Measurements from ENCODE around the gene SHC4. TPM values are rescaled to one million over a fixed set of nuclear protein-coding genes. Genes with fewer than 3 reads are reported as not detected.

SHC4 gene
- total and polyA plus RNA-seq, 2 of the 13 experiments (the other 11 are each of a cell fraction or from before 2014, with no cell fraction given) = 0.04 TPM; not detected in 1

- TF ChIP-seq NFYB (CRISPR knock-in tag; IDR thresholded peaks at IDR 0.05) (no peak), RAD21 (CRISPR knock-in tag; IDR thresholded peaks at IDR 0.05) (no peak)
Observed at GRCh38 chr15:48981941-48982340, 18.2 kb upstream of the SHC4 start (continued).

GRCh38 chr15:48978638-48979037, 14.9 kb upstream of the SHC4 start:
- H3K4me3 ChIP-seq (replicated peaks in 1 of 3; ENCODE audit: insufficient read depth in 1 of 3, low read depth in 2 of 3, low read length in 3 of 3) = no peak overlapping the region

More at GRCh38 chr15:48978638-48979037, 14.9 kb upstream of the SHC4 start:
- peaks cover 0 to 12% of the 10 kb centered on the region in 2 experiments; a peak in 1 of 5 replicates for H3K27me3 ChIP-seq (ENCODE audit: control insufficient read depth in 1 of 2, insufficient read depth in 2 of 2, low read length in 2 of 2)
- ChIA-PET CTCF (ENCODE audit: low intra/inter-chr PET ratio, low total read pairs) (no interaction called here), POLR2A (no interaction called here)
- FAIRE-seq (no peak), ATAC-seq (no peak), DNase-seq (ENCODE audit: low spot score) (no peak)
- no peak overlapping the region for H3K4me2 ChIP-seq (ENCODE audit: low read depth, low read length)
- H3K4me1 ChIP-seq (ENCODE audit: insufficient read depth, low read length) = peaks cover 29% of the 10 kb centered on the region
- H2AFZ ChIP-seq (ENCODE audit: low read length) = no peak overlapping the region
- H3K9ac ChIP-seq (ENCODE audit: insufficient read depth, low read depth, low read length) = no peak overlapping the region
- intact Hi-C loops (cut with micrococcal nuclease; ENCODE audit: unreplicated experiment) (no loop called here), in situ Hi-C loops (cut with HindIII; ENCODE audit: extremely low pct_ligation_motif_present, low pct_unique_long_range_greater_than_20kb) (no loop called here)
- no peaks in the 10 kb centered on the region for H3K9me3 ChIP-seq (ENCODE audit: low read length)
- no TSS peak for BruUV-seq (replicated peaks)
- TF ChIP-seq E2F2 (CRISPR knock-in tag; IDR thresholded peaks at IDR 0.05; ENCODE audit: borderline replicate concordance) = no peak
- peak; percentile 78; the same call in 1 of the 2 replicates for TF ChIP-seq THRA (CRISPR knock-in tag; IDR thresholded peaks at IDR 0.05; ENCODE audit: borderline replicate concordance)
- no peaks in the 10 kb centered on the region for H3K79me2 ChIP-seq (ENCODE audit: insufficient read depth, low read length)
- H3K27ac ChIP-seq (ENCODE audit: extremely low read length, insufficient read depth, low read length) = no peak overlapping the region
- H3K36me3 ChIP-seq (replicated peaks in 1 of 2; ENCODE audit: control insufficient read depth in 1 of 2, insufficient read depth in 2 of 2, low read length in 2 of 2) = no peaks in the 10 kb centered on the region
- no peaks in the 10 kb centered on the region for H4K20me1 ChIP-seq (ENCODE audit: insufficient read depth, low read length)
- WGBS (ENCODE audit: low lambda C conversion rate) = 59% methylated on average over 2 of the region's 2 CpGs
